CD14-positive monocyte (primary cell): Measurements from ENCODE around the gene DDX6. TPM values are rescaled to one million over a fixed set of nuclear protein-coding genes. Genes with fewer than 3 reads are reported as not detected.
"Not testable (repeated sequence)": the region's sequence is repeated elsewhere in the genome, so short reads cannot be mapped to it uniquely, and the experiment has no call there.

Experiments used
- DNase-seq, 3 donors: peaks; one replicate each; pipeline ENCODE4 v3.0.0-alpha.2; 2011 to 2022
- H2AFZ ChIP-seq: 2 replicates; pipeline ENCODE4 v1.6.0; 2012; ENCODE audit warnings: mild to moderate bottlenecking, low read depth, low read length, inconsistent platforms; ENCODE audit not compliant: insufficient read depth, poor library complexity, severe bottlenecking
- H3K27ac ChIP-seq, 2 donors: 1 replicate in 1 of 2; 2 replicates in 1 of 2; pipeline ENCODE4 v1.5.1; 2012 to 2013; ENCODE audit warnings: low read length in 2 of 2, control low read depth in 1 of 2, inconsistent platforms in 1 of 2, low read depth in 1 of 2, mild to moderate bottlenecking in 1 of 2
- H3K27me3 ChIP-seq, 2 donors: one replicate each; pipeline versions ENCODE4 v1.6.0 to v1.6.1; 2011 to 2013; ENCODE audit warnings: low read length in 2 of 2; ENCODE audit not compliant: control insufficient read depth in 2 of 2, insufficient read depth in 2 of 2
- H3K36me3 ChIP-seq, 2 donors: replicated peaks in 1 of 2; 1 replicate in 1 of 2; 2 replicates in 1 of 2; pipeline versions ENCODE4 v1.5.1 to v1.6.1; 2012 to 2013; ENCODE audit warnings: low read length in 2 of 2, control low read depth in 1 of 2, inconsistent platforms in 1 of 2, mild to moderate bottlenecking in 1 of 2; ENCODE audit not compliant: insufficient read depth in 2 of 2, control insufficient read depth in 1 of 2
- H3K4me1 ChIP-seq, 2 donors: 1 replicate in 1 of 2; 2 replicates in 1 of 2; pipeline versions ENCODE4 v1.5.1 to v1.6.1; 2012 to 2013; ENCODE audit warnings: low read length in 2 of 2, control low read depth in 1 of 2, inconsistent platforms in 1 of 2, mild to moderate bottlenecking in 1 of 2, moderate library complexity in 1 of 2; ENCODE audit not compliant: insufficient read depth in 2 of 2, control insufficient read depth in 1 of 2
- H3K4me2 ChIP-seq: replicated peaks from 2 replicates; pipeline ENCODE3; 2012; ENCODE audit warnings: low read length, moderate library complexity, mild to moderate bottlenecking; ENCODE audit not compliant: poor library complexity, severe bottlenecking; ENCODE audit errors: extremely low read depth
- H3K4me3 ChIP-seq, 3 experiments: fragments of 200-600 bp in 1 of 3; sonication (generic) in 1 of 3; replicated peaks in 1 of 3; 1 replicate in 2 of 3; 2 replicates in 1 of 3; pipeline ENCODE4 v1.5.1; 2011 to 2013; ENCODE audit warnings: low read length in 3 of 3, mild to moderate bottlenecking in 3 of 3, control low read depth in 2 of 3, low read depth in 2 of 3, inconsistent platforms in 1 of 3, moderate library complexity in 1 of 3
- H3K79me2 ChIP-seq: 2 replicates; pipeline ENCODE4 v1.6.0; 2012; ENCODE audit warnings: mild to moderate bottlenecking, control low read depth, inconsistent platforms, low read length, moderate library complexity; ENCODE audit not compliant: insufficient read depth
- H3K9ac ChIP-seq: 2 replicates; pipeline ENCODE4 v1.6.0; 2017; ENCODE audit warnings: low read length, mild to moderate bottlenecking; ENCODE audit not compliant: insufficient read depth, poor library complexity, severe bottlenecking
- H3K9me3 ChIP-seq, 2 donors: replicated peaks in 1 of 2; 1 replicate in 1 of 2; 2 replicates in 1 of 2; pipeline versions ENCODE4 v1.5.1 to v1.6.1; 2012 to 2013; ENCODE audit warnings: low read length in 2 of 2, control low read depth in 1 of 2; ENCODE audit not compliant: control insufficient read depth in 1 of 2, insufficient read depth in 1 of 2
- H4K20me1 ChIP-seq: 2 replicates; pipeline ENCODE4 v1.6.0; 2012; ENCODE audit warnings: mild to moderate bottlenecking, low read length, control low read depth, moderate library complexity; ENCODE audit not compliant: insufficient read depth
- H3K27ac Mint-ChIP-seq, 7 donors: one replicate each; pipeline ENCODE4 v1.8.0; 2020; ENCODE audit warnings: mild to moderate bottlenecking in 7 of 7, mixed read lengths in 7 of 7, moderate library complexity in 6 of 7, inconsistent platforms in 2 of 7
- H3K27me3 Mint-ChIP-seq, 3 donors: one replicate each; pipeline ENCODE4 v1.8.0; 2021 to 2022; ENCODE audit warnings: low read depth in 3 of 3, mild to moderate bottlenecking in 3 of 3, mixed read lengths in 3 of 3, moderate library complexity in 3 of 3, inconsistent platforms in 1 of 3
- H3K36me3 Mint-ChIP-seq, 2 donors: one replicate each; pipeline ENCODE4 v1.8.0; 2020; ENCODE audit warnings: mixed read lengths in 2 of 2, inconsistent platforms in 1 of 2, mild to moderate bottlenecking in 1 of 2
- H3K4me1 Mint-ChIP-seq: one replicate; pipeline ENCODE4 v1.8.0; 2020; ENCODE audit warnings: mild to moderate bottlenecking, mixed read lengths
- H3K4me3 Mint-ChIP-seq, 2 donors: one replicate each; pipeline ENCODE4 v1.8.0; 2020; ENCODE audit warnings: mild to moderate bottlenecking in 2 of 2, mixed read lengths in 2 of 2, moderate library complexity in 1 of 2
- H3K9me3 Mint-ChIP-seq, 7 donors: one replicate each; pipeline ENCODE4 v1.8.0; 2020 to 2022; ENCODE audit warnings: mixed read lengths in 7 of 7, mild to moderate bottlenecking in 6 of 7, moderate library complexity in 6 of 7, inconsistent platforms in 2 of 7
- WGBS: methylation state at CpG from one replicate; pipeline ENCODE4 v1.1.5; 2013; ENCODE audit warnings: missing lambda C conversion rate; ENCODE audit not compliant: insufficient coverage; 5-methylcytosine and 5-hydroxymethylcytosine counted together
- intact Hi-C, 2 donors: fragments of 100-400 bp; cut with micrococcal nuclease; formaldehyde crosslinking; loops; one replicate each; pipeline versions ENCODE4 v1.15.0 to v1.15.1; 2023
- polyA plus RNA-seq, 3 donors: library from polyadenylated mRNA; depleted of rRNA in 1 of 3; unstranded in 2 of 3; stranded (reverse) in 1 of 3; fragments of 300-500 nt in 2 of 3; fragments of >200 nt in 1 of 3; fragmentation: Illumina TruSeq in 2 of 3; gene quantifications; 1 replicate in 2 of 3; 2 replicates in 1 of 3; pipeline ENCODE4 v1.2.3, GENCODE V29; 2012 to 2021
- TF ChIP-seq, protein P1 (sequence below): fragments of 200-600 bp; IDR thresholded peaks from one replicate; pipeline ENCODE4 v1.8.0; 2022; ENCODE audit warnings: antibody characterized with exemption, mild to moderate bottlenecking

Gene DDX6
- polyA plus RNA-seq, 3 donors, result 17.8 to 31.9 (median 28.0) TPM

DNA sequence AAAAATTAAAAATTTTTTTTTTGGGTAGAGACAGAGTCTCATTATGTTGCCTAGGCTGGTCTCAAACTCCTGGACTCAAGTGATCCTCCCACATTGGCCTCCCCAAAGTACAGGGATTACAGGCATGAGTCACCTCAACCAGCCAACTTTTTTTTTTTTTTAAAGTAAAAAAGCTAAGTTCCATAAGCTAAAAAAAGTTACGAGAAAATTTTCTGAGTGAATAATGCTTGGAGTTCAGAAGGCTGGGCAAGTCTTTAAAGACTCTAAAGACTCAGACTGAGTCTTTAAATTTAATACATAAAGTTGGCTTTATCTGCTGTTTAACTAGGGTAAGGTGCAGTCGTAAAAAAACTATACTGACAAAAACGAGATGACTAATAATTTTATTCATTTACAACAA is 5.6 kb downstream of the DDX6 start:
- Histone ChIP-seq H2AFZ (no peak overlapping the region), H3K4me3 (no peak overlapping the region), H3K36me3 (peaks cover 37 to 56% of the 10 kb centered on the region in 2 donors), H3K9me3 (no peaks in the 10 kb centered on the region), H4K20me1 (peaks cover 96% of the 10 kb centered on the region), H3K79me2 (peaks cover 100% of the 10 kb centered on the region), H3K27ac (peak overlapping the region in 1 of 2 donors; percentile 45), H3K9ac (no peak overlapping the region), H3K4me2 (no peak overlapping the region), H3K4me1 (peaks cover 16 to 38% of the 10 kb centered on the region in 2 donors), H3K27me3 (no peaks in the 10 kb centered on the region)
- H3K36me3 Mint-ChIP-seq, result peaks cover 28 to 49% of the 10 kb centered on the region in 2 donors
- TF ChIP-seq, protein P1, sequence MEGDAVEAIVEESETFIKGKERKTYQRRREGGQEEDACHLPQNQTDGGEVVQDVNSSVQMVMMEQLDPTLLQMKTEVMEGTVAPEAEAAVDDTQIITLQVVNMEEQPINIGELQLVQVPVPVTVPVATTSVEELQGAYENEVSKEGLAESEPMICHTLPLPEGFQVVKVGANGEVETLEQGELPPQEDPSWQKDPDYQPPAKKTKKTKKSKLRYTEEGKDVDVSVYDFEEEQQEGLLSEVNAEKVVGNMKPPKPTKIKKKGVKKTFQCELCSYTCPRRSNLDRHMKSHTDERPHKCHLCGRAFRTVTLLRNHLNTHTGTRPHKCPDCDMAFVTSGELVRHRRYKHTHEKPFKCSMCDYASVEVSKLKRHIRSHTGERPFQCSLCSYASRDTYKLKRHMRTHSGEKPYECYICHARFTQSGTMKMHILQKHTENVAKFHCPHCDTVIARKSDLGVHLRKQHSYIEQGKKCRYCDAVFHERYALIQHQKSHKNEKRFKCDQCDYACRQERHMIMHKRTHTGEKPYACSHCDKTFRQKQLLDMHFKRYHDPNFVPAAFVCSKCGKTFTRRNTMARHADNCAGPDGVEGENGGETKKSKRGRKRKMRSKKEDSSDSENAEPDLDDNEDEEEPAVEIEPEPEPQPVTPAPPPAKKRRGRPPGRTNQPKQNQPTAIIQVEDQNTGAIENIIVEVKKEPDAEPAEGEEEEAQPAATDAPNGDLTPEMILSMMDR, result no peak
- no peak overlapping the region for H3K4me3 Mint-ChIP-seq
- H3K4me1 Mint-ChIP-seq, result peaks cover 27% of the 10 kb centered on the region
- H3K9me3 Mint-ChIP-seq, result peaks cover 0 to 2% (median 0%) of the 10 kb centered on the region in 7 donors
- WGBS, result no CpG with 5 or more reads among the region's 3 CpGs
- peaks cover 0 to 2% (median 2%) of the 10 kb centered on the region in 3 donors for H3K27me3 Mint-ChIP-seq
- DNase-seq, result no peak
- intact Hi-C loops, result no loop called here
- no peak overlapping the region for H3K27ac Mint-ChIP-seq

DNA sequence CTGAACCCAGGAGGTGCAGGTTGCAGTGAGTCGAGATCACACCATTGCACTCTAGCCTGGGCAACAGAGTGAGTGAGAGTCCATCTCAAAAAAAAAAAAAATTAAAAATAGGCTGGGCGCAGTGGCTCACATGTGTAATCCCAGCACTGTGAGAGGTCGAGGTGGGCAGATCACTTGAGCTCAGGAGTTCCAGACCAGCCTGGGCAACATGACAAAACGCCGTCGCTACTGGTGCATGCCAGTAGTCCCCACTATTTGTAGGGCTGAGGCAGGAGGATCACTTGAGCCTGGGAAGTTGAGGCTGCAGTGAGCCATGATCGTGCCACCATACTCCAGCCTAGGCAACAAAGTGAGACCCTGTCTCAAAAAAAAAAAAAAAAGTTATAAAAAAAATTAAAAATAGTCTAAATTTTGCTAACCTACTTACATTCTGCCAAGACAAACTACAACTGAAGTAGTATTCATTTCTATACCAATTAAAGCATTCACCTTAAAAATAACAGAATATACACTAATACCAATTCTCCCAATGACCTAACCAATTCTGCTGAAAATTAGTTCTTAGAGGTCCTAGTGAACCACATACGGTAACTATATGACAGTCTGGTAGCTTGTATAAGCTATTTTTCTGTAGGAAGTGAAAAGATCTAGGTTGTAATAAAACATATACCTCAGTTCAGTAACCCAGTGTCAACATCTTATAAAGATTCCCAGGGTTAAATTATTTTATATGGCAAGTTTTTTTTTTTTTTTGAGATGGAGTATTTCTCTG is 7.1 kb downstream of the DDX6 start:
- Histone ChIP-seq H2AFZ (no peak overlapping the region), H3K4me1 (peaks cover 10 to 29% of the 10 kb centered on the region in 2 donors), H3K9ac (no peak overlapping the region), H3K36me3 (peaks cover 45 to 70% of the 10 kb centered on the region in 2 donors), H3K4me2 (no peak overlapping the region), H3K9me3 (no peaks in the 10 kb centered on the region), H3K27me3 (no peaks in the 10 kb centered on the region), H3K4me3 (no peak overlapping the region), H4K20me1 (peaks cover 97% of the 10 kb centered on the region), H3K79me2 (peaks cover 100% of the 10 kb centered on the region), H3K27ac (no peak overlapping the region)
- H3K36me3 Mint-ChIP-seq, result peaks cover 39 to 64% of the 10 kb centered on the region in 2 donors
- peak overlapping the region in 2 of 7 donors; percentile 33 to 54 for H3K27ac Mint-ChIP-seq
- 95% methylated on average over 2 of the region's 8 CpGs for WGBS
- H3K4me3 Mint-ChIP-seq, result no peak overlapping the region
- TF ChIP-seq, protein P1, result no peak
- intact Hi-C loops, result no loop called here
- H3K4me1 Mint-ChIP-seq, result peaks cover 21% of the 10 kb centered on the region
- no peak for DNase-seq
- peaks cover 0 to 2% (median 0%) of the 10 kb centered on the region in 3 donors for H3K27me3 Mint-ChIP-seq
- H3K9me3 Mint-ChIP-seq, result peaks cover 0 to 2% (median 0%) of the 10 kb centered on the region in 7 donors

DNA sequence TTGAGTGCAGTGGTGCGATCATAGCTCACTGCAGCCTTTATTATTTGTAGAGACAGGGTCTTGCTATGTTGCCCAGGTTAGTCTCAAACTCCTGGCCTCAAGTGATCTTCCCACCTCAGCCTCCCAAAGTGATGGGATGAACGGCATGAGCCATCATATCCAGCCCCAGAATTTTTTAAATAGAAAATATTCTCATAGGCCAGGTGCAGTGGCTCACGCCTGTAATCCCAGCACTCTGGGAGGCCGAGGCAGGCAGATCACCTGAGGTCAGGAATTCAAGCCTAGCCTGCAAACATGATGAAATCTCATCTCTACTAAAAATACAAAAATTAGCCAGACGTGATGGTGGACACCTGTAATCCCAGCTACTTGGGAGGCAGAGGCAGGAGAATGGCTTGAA is 7.6 kb downstream of the DDX6 start:
- H3K79me2 ChIP-seq, result peaks cover 100% of the 10 kb centered on the region
- H3K9me3 Mint-ChIP-seq, DNase-seq, H3K27me3 Mint-ChIP-seq, H3K27ac ChIP-seq, H3K4me2 ChIP-seq, H3K4me3 ChIP-seq, H2AFZ ChIP-seq, H3K27me3 ChIP-seq, H3K4me3 Mint-ChIP-seq, H3K9me3 ChIP-seq, H3K9ac ChIP-seq, intact Hi-C loops, H3K27ac Mint-ChIP-seq: not testable (repeated sequence)
- peaks cover 4 to 23% of the 10 kb centered on the region in 2 donors for H3K4me1 ChIP-seq
- 80% methylated on average over 3 of the region's 5 CpGs for WGBS
- H3K36me3 ChIP-seq, result peaks cover 51 to 76% of the 10 kb centered on the region in 2 donors
- peaks cover 45 to 70% of the 10 kb centered on the region in 2 donors for H3K36me3 Mint-ChIP-seq
- peaks cover 97% of the 10 kb centered on the region for H4K20me1 ChIP-seq
- H3K4me1 Mint-ChIP-seq, result peaks cover 17% of the 10 kb centered on the region
